CD4-positive, alpha-beta T cell treated with Interleukin-2 at 100 ng/mL for 4 hours (primary cell): ENCODE results near the gene PLA2G4F.

Experiments
- DNase-seq: peaks from one replicate; pipeline ENCODE4 v3.0.0-alpha.2; 2020; ENCODE audit warnings: low spot score

PLA2G4F gene

GRCh38 chr15:42156243-42156922, at the start of gene PLA2G4F:
Gene PLA2G4F, minus strand, starts transcription at chr15:42156636. Its CDS starts 87 bp downstream, at chr15:42156549.
- no peak for DNase-seq

- no peak for DNase-seq
Measured at GRCh38 chr15:42203891-42204290, 47.5 kb upstream of the PLA2G4F start.

- DNase-seq: no peak
Measured at GRCh38 chr15:42202653-42203052, 46.2 kb upstream of the PLA2G4F start.

- no peak for DNase-seq
Measured at GRCh38 chr15:42201801-42202200, 45.4 kb upstream of the PLA2G4F start.

GRCh38 chr15:42199126-42199525, 42.7 kb upstream of the PLA2G4F start:
- DNase-seq: no peak

GRCh38 chr15:42198516-42198915, 42.1 kb upstream of the PLA2G4F start:
- no peak for DNase-seq

GRCh38 chr15:42194513-42194912, 38.1 kb upstream of the PLA2G4F start:
- no peak for DNase-seq

- DNase-seq: no peak
Measured at GRCh38 chr15:42193383-42193782, 36.9 kb upstream of the PLA2G4F start.

- no peak for DNase-seq
Measured at GRCh38 chr15:42191610-42192346, 35.3 kb upstream of the PLA2G4F start.

- no peak for DNase-seq
Measured at GRCh38 chr15:42190370-42190769, 33.9 kb upstream of the PLA2G4F start.

- DNase-seq: no peak
Measured at GRCh38 chr15:42185801-42186200, 29.4 kb upstream of the PLA2G4F start.

- no peak for DNase-seq
Measured at GRCh38 chr15:42184736-42185135, 28.3 kb upstream of the PLA2G4F start.

GRCh38 chr15:42184296-42184695, 27.9 kb upstream of the PLA2G4F start:
- no peak for DNase-seq

- DNase-seq: no peak
Measured at GRCh38 chr15:42182961-42183360, 26.5 kb upstream of the PLA2G4F start.

GRCh38 chr15:42182328-42182886, 26.0 kb upstream of the PLA2G4F start:
- DNase-seq: no peak

GRCh38 chr15:42178056-42178455, 21.6 kb upstream of the PLA2G4F start:
- no peak for DNase-seq

GRCh38 chr15:42175671-42176070, 19.2 kb upstream of the PLA2G4F start:
- DNase-seq: no peak

- DNase-seq: no peak
Measured at GRCh38 chr15:42172475-42172874, 16.0 kb upstream of the PLA2G4F start.

- DNase-seq: no peak
Measured at GRCh38 chr15:42171795-42172194, 15.4 kb upstream of the PLA2G4F start.

GRCh38 chr15:42171122-42171521, 14.7 kb upstream of the PLA2G4F start:
- DNase-seq: peak; percentile 1

- DNase-seq: no peak
Measured at GRCh38 chr15:42166225-42166940, 9.9 kb upstream of the PLA2G4F start.

- no peak for DNase-seq
Measured at GRCh38 chr15:42165106-42165505, 8.7 kb upstream of the PLA2G4F start.
